Measurements from ENCODE around the gene NUAK1.

NUAK1 gene

DNA sequence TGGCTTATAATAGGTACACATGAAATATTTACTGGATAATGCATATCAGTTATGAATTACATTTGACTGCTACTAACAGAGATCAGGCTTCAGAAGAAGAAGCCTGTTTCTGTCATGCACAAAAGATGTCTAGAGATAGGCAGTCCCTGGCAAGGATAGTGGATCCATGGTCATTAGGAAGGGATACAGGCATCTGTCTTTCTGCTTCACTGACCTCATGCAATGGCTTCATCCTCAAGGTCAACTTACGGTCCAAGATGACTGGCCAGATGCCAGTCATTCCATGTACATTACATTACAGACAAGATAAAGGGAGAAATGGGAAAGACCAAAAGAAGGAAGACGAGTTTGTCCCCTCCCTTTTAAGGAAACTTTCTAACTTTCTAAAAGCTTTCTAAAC lies 94.0 kb downstream of the NUAK1 start:
- no peak for DNase-seq
- no peak overlapping the region for H3K27ac Mint-ChIP-seq
- H3K4me3 Mint-ChIP-seq = no peak overlapping the region
- no peaks in the 10 kb centered on the region for H3K36me3 Mint-ChIP-seq (ENCODE audit: low read depth)
- H3K27me3 Mint-ChIP-seq (ENCODE audit: low read depth, poor library complexity) = peaks cover 6% of the 10 kb centered on the region
- TF ChIP-seq, protein P1, sequence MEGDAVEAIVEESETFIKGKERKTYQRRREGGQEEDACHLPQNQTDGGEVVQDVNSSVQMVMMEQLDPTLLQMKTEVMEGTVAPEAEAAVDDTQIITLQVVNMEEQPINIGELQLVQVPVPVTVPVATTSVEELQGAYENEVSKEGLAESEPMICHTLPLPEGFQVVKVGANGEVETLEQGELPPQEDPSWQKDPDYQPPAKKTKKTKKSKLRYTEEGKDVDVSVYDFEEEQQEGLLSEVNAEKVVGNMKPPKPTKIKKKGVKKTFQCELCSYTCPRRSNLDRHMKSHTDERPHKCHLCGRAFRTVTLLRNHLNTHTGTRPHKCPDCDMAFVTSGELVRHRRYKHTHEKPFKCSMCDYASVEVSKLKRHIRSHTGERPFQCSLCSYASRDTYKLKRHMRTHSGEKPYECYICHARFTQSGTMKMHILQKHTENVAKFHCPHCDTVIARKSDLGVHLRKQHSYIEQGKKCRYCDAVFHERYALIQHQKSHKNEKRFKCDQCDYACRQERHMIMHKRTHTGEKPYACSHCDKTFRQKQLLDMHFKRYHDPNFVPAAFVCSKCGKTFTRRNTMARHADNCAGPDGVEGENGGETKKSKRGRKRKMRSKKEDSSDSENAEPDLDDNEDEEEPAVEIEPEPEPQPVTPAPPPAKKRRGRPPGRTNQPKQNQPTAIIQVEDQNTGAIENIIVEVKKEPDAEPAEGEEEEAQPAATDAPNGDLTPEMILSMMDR (IDR thresholded peaks at IDR 0.05) = no peak
- H3K4me1 Mint-ChIP-seq = peaks cover 4% of the 10 kb centered on the region
- H3K9me3 Mint-ChIP-seq = no peaks in the 10 kb centered on the region

- DNase-seq = no peak
- H3K27me3 Mint-ChIP-seq (ENCODE audit: low read depth, poor library complexity) = peaks cover 6% of the 10 kb centered on the region
- H3K27ac Mint-ChIP-seq = no peak overlapping the region
- peaks cover 4% of the 10 kb centered on the region for H3K4me1 Mint-ChIP-seq
- no peak overlapping the region for H3K4me3 Mint-ChIP-seq
- no peaks in the 10 kb centered on the region for H3K9me3 Mint-ChIP-seq
- TF ChIP-seq, protein P1 (IDR thresholded peaks at IDR 0.05) = no peak
- H3K36me3 Mint-ChIP-seq (ENCODE audit: low read depth) = no peaks in the 10 kb centered on the region
Observed at GRCh38 chr12:106042037-106042436, 96.7 kb downstream of the NUAK1 start.

DNA sequence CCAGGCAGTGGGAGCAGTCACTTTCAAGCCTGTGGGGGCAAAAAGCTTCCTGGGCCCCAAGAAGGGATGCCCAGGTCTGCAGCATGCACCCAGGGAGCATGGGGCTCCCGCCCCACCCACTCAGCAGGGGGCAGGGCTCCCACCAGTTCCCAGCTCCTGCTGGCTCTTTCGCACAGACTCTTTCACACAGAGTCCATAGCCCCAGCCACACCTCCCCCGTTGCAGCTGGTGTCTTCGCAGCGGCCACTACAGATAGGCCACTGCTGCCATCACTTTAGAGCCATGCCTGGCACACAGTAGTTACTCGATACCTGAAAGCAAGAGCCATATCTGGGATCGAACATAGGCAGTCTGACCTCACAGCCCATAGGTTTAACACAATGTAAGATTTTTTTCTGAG lies 98.2 kb downstream of the NUAK1 start:
- Mint-ChIP-seq H3K36me3 (ENCODE audit: low read depth) (no peaks in the 10 kb centered on the region), H3K9me3 (no peaks in the 10 kb centered on the region), H3K4me1 (peaks cover 4% of the 10 kb centered on the region), H3K27ac (no peak overlapping the region), H3K27me3 (ENCODE audit: low read depth, poor library complexity) (peaks cover 6% of the 10 kb centered on the region), H3K4me3 (no peak overlapping the region)
- DNase-seq = no peak
- TF ChIP-seq, protein P1 (IDR thresholded peaks at IDR 0.05) = no peak

DNA sequence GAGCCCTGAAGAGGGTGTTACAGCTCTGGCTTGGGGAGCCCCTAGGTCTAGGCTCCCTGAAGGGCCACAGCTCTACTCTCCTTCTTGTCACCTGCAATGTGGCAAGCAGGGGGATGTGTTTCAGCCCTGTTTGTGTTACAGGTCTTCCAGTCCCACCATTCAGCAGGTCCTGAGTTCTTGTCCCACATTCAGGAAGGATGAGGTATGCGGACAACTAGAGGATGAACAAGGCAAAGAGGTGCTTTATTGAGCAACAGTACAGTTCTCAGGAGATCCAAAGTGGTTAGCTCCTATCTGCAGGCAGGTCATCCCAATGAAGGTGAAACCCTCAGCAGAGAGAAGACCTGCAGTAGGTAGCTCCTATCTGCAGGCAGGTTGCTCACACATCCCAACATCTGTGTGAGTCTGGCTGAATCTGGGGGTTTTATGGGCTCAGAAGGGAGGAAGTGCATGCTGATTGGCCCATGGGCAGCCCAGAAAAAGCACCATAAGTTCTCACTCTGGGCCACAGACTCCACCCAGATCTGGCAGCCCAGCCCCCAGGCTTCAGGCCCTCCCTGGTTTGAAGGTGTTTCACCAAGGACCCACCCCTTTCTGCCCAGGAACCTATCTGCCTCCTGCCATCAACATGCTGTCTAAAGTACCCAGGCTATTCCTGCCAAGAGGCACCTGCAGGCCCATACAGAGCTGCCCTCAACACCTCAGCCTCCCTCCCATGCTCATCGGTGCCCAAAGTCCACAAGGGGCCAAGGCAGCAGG lies 98.9 kb downstream of the NUAK1 start:
- H3K9me3 Mint-ChIP-seq = no peaks in the 10 kb centered on the region
- H3K27ac Mint-ChIP-seq = no peak overlapping the region
- DNase-seq = no peak
- TF ChIP-seq, protein P1 (IDR thresholded peaks at IDR 0.05) = no peak
- H3K27me3 Mint-ChIP-seq (ENCODE audit: low read depth, poor library complexity) = peaks cover 6% of the 10 kb centered on the region
- peaks cover 3% of the 10 kb centered on the region for H3K4me1 Mint-ChIP-seq
- no peaks in the 10 kb centered on the region for H3K36me3 Mint-ChIP-seq (ENCODE audit: low read depth)
- H3K4me3 Mint-ChIP-seq = no peak overlapping the region

DNA sequence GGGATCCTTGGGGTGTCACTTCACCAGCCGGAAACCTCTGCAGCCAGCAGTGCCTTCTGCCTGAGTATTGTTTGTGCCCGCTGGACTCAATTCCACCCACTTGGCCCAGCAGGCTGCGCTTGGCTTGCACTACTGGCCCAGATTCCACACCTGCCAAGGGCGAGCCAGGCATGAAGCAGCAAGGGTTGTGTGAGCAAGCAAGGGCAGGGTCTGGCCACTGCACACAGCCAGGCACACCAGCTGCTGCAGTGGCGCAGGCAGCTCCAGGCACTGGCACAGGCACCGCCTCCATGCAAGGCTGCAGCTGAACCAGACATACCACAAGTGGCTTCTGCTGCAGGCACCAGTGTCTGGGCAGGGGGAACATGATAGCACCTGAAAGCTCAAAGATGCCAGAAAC lies 99.5 kb downstream of the NUAK1 start:
- Mint-ChIP-seq H3K4me1 (no peaks in the 10 kb centered on the region), H3K4me3 (no peak overlapping the region), H3K9me3 (no peaks in the 10 kb centered on the region), H3K27me3 (ENCODE audit: low read depth, poor library complexity) (peaks cover 6% of the 10 kb centered on the region), H3K27ac (no peak overlapping the region), H3K36me3 (ENCODE audit: low read depth) (no peaks in the 10 kb centered on the region)
- DNase-seq = no peak
- TF ChIP-seq, protein P1 (IDR thresholded peaks at IDR 0.05) = no peak

Data from nephron progenitor cell (in vitro differentiated cells).